HG03175 (cell line): Measurements from ENCODE around the gene DNASE1.
A peak's percentile ranks its signal among the peaks of the same experiment; 100 is the strongest.
"Not testable (repeated sequence)": the region's sequence is repeated elsewhere in the genome, so short reads cannot be mapped to it uniquely, and the experiment has no call there.

ENCODE experiments used
- ATAC-seq: cut with Tn5 transposase; IDR thresholded peaks from one replicate; pipeline ENCODE4 v1.9.1; 2021; ENCODE audit warnings: mild to moderate bottlenecking, moderate library complexity; ENCODE audit not compliant: unreplicated experiment

The DNASE1 gene

GRCh38 chr16:3654249-3654991 is at the start of gene DNASE1:
Gene DNASE1 (plus strand): TSS chr16:3654691. CDS start chr16:3655374, 683 bp downstream.
- ATAC-seq, result peak; percentile 43

- ATAC-seq, result no peak
Measured at GRCh38 chr16:3606441-3606840, 48.0 kb upstream of the DNASE1 start.

GRCh38 chr16:3607161-3607560 is 47.3 kb upstream of the DNASE1 start:
- ATAC-seq, result no peak

GRCh38 chr16:3607634-3608033 is 46.9 kb upstream of the DNASE1 start:
- ATAC-seq, result no peak

GRCh38 chr16:3608069-3608468 is 46.4 kb upstream of the DNASE1 start:
- no peak for ATAC-seq

- not testable (repeated sequence) for ATAC-seq
Measured at GRCh38 chr16:3608976-3609375, 45.5 kb upstream of the DNASE1 start.

GRCh38 chr16:3609895-3610697 is 44.4 kb upstream of the DNASE1 start:
- no peak for ATAC-seq

GRCh38 chr16:3610698-3611145 is 43.8 kb upstream of the DNASE1 start:
- no peak for ATAC-seq

GRCh38 chr16:3611146-3611975 is 43.1 kb upstream of the DNASE1 start, which contains the start of gene SLX4:
Gene SLX4 (minus strand): TSS chr16:3611606. CDS start chr16:3608964, 2,642 bp downstream.
- ATAC-seq, result peak; percentile 85

- ATAC-seq, result no peak
Measured at GRCh38 chr16:3612510-3613466, 41.7 kb upstream of the DNASE1 start.

GRCh38 chr16:3618769-3619141 is 35.7 kb upstream of the DNASE1 start:
- no peak for ATAC-seq

- ATAC-seq, result no peak
Measured at GRCh38 chr16:3623642-3624041, 30.8 kb upstream of the DNASE1 start.

GRCh38 chr16:3625331-3625730 is 29.2 kb upstream of the DNASE1 start:
- ATAC-seq, result no peak

- ATAC-seq, result no peak
Measured at GRCh38 chr16:3625911-3626732, 28.4 kb upstream of the DNASE1 start.

GRCh38 chr16:3637371-3637923 is 17.0 kb upstream of the DNASE1 start:
- ATAC-seq, result no peak

GRCh38 chr16:3638916-3639644 is 15.4 kb upstream of the DNASE1 start:
- ATAC-seq, result no peak

GRCh38 chr16:3640207-3640606 is 14.3 kb upstream of the DNASE1 start:
- ATAC-seq, result no peak
